A549 (cell line): ENCODE measurements around the gene ESYT3.
"Not testable (repeated sequence)": the region's sequence is repeated elsewhere in the genome, so short reads cannot be mapped to it uniquely, and the experiment has no call there.

Source experiments
- CTCF ChIP-seq: fragments of >200 bp; sonication (Bioruptor Twin); formaldehyde crosslinking; IDR thresholded peaks from 3 replicates; pipeline ENCODE4 v1.5.1; 2016
- JUN ChIP-seq, 2 experiments: fragments of >200 bp; sonication (Bioruptor Twin); formaldehyde crosslinking; IDR thresholded peaks; 2 replicates in 1 of 2; 3 replicates in 1 of 2; pipeline ENCODE4 v1.6.1; 2016 to 2017
- POLR2A ChIP-seq: IDR thresholded peaks from 2 replicates; pipeline ENCODE4 v1.6.1; 2012; ENCODE audit warnings: mild to moderate bottlenecking, low read length
- ZNF302 ChIP-seq: fragments of 250-450 bp; sonication (Bioruptor Pico); IDR thresholded peaks from 2 replicates; pipeline ENCODE4 v1.9.0; 2021; ENCODE audit warnings: inconsistent platforms, mild to moderate bottlenecking, moderate library complexity

- not testable (repeated sequence) for TF ChIP-seq CTCF; JUN (IDR thresholded peaks at IDR 0.05); ZNF302 (CRISPR knock-in tag); POLR2A
These were observed 87.0 kb downstream of the ESYT3 start for GRCh38 chr3:138521445-138521844.
